Erythroblast (primary cell): Measurements from ENCODE around the gene SLC39A8.

Experiments
- GATA1 ChIP-seq: IDR thresholded peaks from 2 replicates; pipeline ENCODE4 v1.6.1; 2011; ENCODE audit warnings: low read depth, mild to moderate bottlenecking, control low read depth, low read length, moderate library complexity
- POLR2A ChIP-seq: IDR thresholded peaks from 2 replicates; pipeline ENCODE4 v1.6.1; 2011; ENCODE audit warnings: mild to moderate bottlenecking, low read length

- no peak for TF ChIP-seq POLR2A
- no peak for TF ChIP-seq GATA1
Observed at GRCh38 chr4:102386966-102387365, 41.7 kb upstream of the SLC39A8 start.
